Measurements from ENCODE around the gene FAM187B. TPM values are rescaled to one million over a fixed set of nuclear protein-coding genes. Genes with fewer than 3 reads are reported as not detected.

The FAM187B gene
- total and polyA plus RNA-seq, 2 donors (not counting 1 experiment from before 2014, with no cell fraction given) = 0.25 TPM; not detected in 1

DNA sequence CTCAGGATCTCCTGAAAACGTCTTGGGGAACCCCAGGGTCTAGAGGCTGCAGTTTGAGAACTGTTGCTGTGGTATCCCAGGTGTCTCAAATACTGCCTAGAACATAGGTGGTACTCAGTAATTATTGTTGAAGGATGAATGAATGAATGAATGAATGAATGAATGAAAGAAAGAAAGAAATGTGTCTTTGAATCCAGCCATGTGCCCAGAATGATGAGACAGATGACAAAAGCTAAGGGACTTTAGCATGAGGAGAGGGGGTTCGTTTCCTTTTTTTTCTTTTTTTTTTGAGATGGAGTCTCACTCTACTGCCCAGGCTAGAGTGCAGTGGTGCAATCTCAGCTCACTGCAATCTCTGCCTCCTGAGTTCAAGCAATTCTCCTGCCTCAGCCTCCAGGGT is 28.0 kb upstream of the FAM187B start:
- ChIA-PET CTCF (interaction anchor here (1.2 kb wide), 1 partner anchor 75 kb away, joined by 4 read pairs; no protein-coding TSS in a partner anchor), POLR2A (interaction anchor here (0.8 kb wide), 1 partner anchor 9 kb away, joined by 5 read pairs; no protein-coding TSS in a partner anchor)
- H3K9ac ChIP-seq (ENCODE audit: low read length) = no peak overlapping the region
- no peaks in the 10 kb centered on the region for H3K79me2 ChIP-seq (ENCODE audit: control insufficient read depth, insufficient read depth, low read length)
- no peaks in the 10 kb centered on the region for H3K27me3 ChIP-seq (replicated peaks in 1 of 4; ENCODE audit: control extremely low read depth in 1 of 4, control insufficient read depth in 3 of 4, insufficient read depth in 4 of 4, low read length in 3 of 4)
- H3K27ac ChIP-seq (ENCODE audit: low read length in 2 of 2) = no peak overlapping the region
- TF ChIP-seq, protein P1, sequence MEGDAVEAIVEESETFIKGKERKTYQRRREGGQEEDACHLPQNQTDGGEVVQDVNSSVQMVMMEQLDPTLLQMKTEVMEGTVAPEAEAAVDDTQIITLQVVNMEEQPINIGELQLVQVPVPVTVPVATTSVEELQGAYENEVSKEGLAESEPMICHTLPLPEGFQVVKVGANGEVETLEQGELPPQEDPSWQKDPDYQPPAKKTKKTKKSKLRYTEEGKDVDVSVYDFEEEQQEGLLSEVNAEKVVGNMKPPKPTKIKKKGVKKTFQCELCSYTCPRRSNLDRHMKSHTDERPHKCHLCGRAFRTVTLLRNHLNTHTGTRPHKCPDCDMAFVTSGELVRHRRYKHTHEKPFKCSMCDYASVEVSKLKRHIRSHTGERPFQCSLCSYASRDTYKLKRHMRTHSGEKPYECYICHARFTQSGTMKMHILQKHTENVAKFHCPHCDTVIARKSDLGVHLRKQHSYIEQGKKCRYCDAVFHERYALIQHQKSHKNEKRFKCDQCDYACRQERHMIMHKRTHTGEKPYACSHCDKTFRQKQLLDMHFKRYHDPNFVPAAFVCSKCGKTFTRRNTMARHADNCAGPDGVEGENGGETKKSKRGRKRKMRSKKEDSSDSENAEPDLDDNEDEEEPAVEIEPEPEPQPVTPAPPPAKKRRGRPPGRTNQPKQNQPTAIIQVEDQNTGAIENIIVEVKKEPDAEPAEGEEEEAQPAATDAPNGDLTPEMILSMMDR (IDR thresholded peaks at IDR 0.05) = no peak
- no peak for TF ChIP-seq EZH2 (IDR thresholded peaks at IDR 0.05; ENCODE audit: borderline replicate concordance, insufficient read depth, low read depth, low read length, poor library complexity, severe bottlenecking)
- H3K9me3 ChIP-seq (ENCODE audit: control extremely low read depth in 1 of 3, control insufficient read depth in 2 of 3, insufficient read depth in 1 of 3, low read length in 2 of 3) = no peaks in the 10 kb centered on the region
- Mint-ChIP-seq H3K27me3 (no peaks in the 10 kb centered on the region), H3K9me3 (ENCODE audit: insufficient read depth) (no peaks in the 10 kb centered on the region), H3K27ac (no peak overlapping the region), H3K4me1 (peaks cover 14% of the 10 kb centered on the region), H3K4me3 (no peak overlapping the region)
- H2AFZ ChIP-seq (ENCODE audit: insufficient read depth, low read depth, low read length, poor library complexity, severe bottlenecking) = no peak overlapping the region
- H3K4me2 ChIP-seq (replicated peaks; ENCODE audit: low read depth, low read length, poor library complexity, severe bottlenecking) = no peak overlapping the region
- H3K4me3 ChIP-seq (ENCODE audit: control extremely low read depth in 1 of 5, extremely low read depth in 1 of 5, insufficient read depth in 1 of 5, low read depth in 2 of 5, low read length in 4 of 5) = no peak overlapping the region
- H3K36me3 ChIP-seq (replicated peaks in 1 of 2; ENCODE audit: control extremely low read depth in 1 of 2, control insufficient read depth in 1 of 2, extremely low read depth in 1 of 2, insufficient read depth in 2 of 2, low read length in 1 of 2) = peaks cover 0 to 8% of the 10 kb centered on the region in 2 experiments
- no peaks in the 10 kb centered on the region for H3K4me1 ChIP-seq (ENCODE audit: control insufficient read depth in 2 of 2, insufficient read depth in 2 of 2, low read length in 2 of 2)
- WGBS (ENCODE audit: insufficient coverage) = 86% methylated on average over 1 of the region's 2 CpGs
- no peak for ATAC-seq (ENCODE audit: low read depth)
- no peaks in the 10 kb centered on the region for H4K20me1 ChIP-seq (ENCODE audit: control insufficient read depth, insufficient read depth, low read length, poor library complexity, severe bottlenecking)
- intact Hi-C loops (cut with micrococcal nuclease) = no loop called here
- no peak for DNase-seq

DNA sequence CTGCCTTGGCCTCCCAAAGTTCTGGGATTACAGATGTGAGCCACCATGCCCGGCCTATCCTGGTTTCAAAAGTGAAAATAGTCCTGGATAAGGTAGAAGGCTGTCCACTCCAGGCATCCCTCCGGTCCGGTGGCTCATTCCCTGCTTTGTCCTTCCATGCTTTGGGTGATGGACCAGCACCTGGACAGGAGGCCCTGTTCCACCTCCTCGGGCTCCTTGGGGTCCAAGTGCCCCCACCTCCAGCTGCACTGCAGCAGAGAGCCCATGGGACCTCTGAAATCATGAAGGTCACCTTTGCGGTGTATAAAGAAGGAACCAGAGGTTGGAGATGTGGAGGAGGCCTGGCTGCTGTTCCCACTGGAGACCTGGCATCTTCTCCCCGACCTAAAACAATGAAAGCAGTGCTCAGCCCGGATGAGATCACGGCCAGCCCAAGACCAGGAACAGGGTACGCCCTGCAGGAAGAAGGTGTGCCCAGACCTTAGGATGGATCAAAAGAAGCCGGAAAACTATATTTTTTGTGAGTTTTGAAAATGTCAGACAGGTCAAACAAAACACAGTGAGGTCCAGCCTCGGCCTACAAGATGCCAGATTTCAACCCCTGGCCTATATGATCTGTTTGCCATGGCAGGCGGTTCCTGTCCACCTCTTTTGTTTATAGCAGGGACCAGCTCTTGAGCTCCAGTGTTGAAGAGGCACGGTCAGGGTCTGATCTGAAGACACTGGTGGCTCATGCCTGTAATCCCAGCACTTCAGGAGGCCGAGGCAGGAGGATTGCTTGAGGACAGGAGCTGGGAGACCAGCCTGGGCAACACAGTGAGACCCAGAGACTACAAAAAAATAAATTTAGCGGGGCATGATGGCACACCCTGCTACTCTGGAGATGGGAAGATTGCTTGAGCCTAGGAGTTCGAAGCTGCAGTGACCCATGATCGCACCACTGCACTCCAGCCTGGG is 26.1 kb upstream of the FAM187B start:
- Mint-ChIP-seq H3K27ac (no peak overlapping the region), H3K4me3 (no peak overlapping the region), H3K27me3 (no peaks in the 10 kb centered on the region), H3K9me3 (ENCODE audit: insufficient read depth) (no peaks in the 10 kb centered on the region), H3K4me1 (peaks cover 13% of the 10 kb centered on the region)
- H3K27ac ChIP-seq (ENCODE audit: low read length in 2 of 2) = no peak overlapping the region
- no peaks in the 10 kb centered on the region for H3K9me3 ChIP-seq (ENCODE audit: control extremely low read depth in 1 of 3, control insufficient read depth in 2 of 3, insufficient read depth in 1 of 3, low read length in 2 of 3)
- intact Hi-C loops (cut with micrococcal nuclease) = no loop called here
- no peak overlapping the region for H2AFZ ChIP-seq (ENCODE audit: insufficient read depth, low read depth, low read length, poor library complexity, severe bottlenecking)
- H3K36me3 ChIP-seq (replicated peaks in 1 of 2; ENCODE audit: control extremely low read depth in 1 of 2, control insufficient read depth in 1 of 2, extremely low read depth in 1 of 2, insufficient read depth in 2 of 2, low read length in 1 of 2) = peaks cover 0 to 8% of the 10 kb centered on the region in 2 experiments
- ATAC-seq (ENCODE audit: low read depth) (no peak), DNase-seq (no peak)
- WGBS (ENCODE audit: insufficient coverage) = 98% methylated on average over 14 of the region's 17 CpGs
- no peak for TF ChIP-seq EZH2 (IDR thresholded peaks at IDR 0.05; ENCODE audit: borderline replicate concordance, insufficient read depth, low read depth, low read length, poor library complexity, severe bottlenecking)
- TF ChIP-seq, protein P1 (IDR thresholded peaks at IDR 0.05) = no peak
- ChIA-PET CTCF (no interaction called here), POLR2A (interaction anchor here (1.1 kb wide), 1 partner anchor 51 kb away, joined by 5 read pairs; no protein-coding TSS in a partner anchor)
- H3K9ac ChIP-seq (ENCODE audit: low read length) = no peak overlapping the region
- H3K27me3 ChIP-seq (replicated peaks in 1 of 4; ENCODE audit: control extremely low read depth in 1 of 4, control insufficient read depth in 3 of 4, insufficient read depth in 4 of 4, low read length in 3 of 4) = no peaks in the 10 kb centered on the region
- no peak overlapping the region for H3K4me3 ChIP-seq (ENCODE audit: control extremely low read depth in 1 of 5, extremely low read depth in 1 of 5, insufficient read depth in 1 of 5, low read depth in 2 of 5, low read length in 4 of 5)
- H4K20me1 ChIP-seq (ENCODE audit: control insufficient read depth, insufficient read depth, low read length, poor library complexity, severe bottlenecking) = no peaks in the 10 kb centered on the region
- H3K79me2 ChIP-seq (ENCODE audit: control insufficient read depth, insufficient read depth, low read length) = no peaks in the 10 kb centered on the region
- H3K4me2 ChIP-seq (replicated peaks; ENCODE audit: low read depth, low read length, poor library complexity, severe bottlenecking) = no peak overlapping the region
- H3K4me1 ChIP-seq (ENCODE audit: control insufficient read depth in 2 of 2, insufficient read depth in 2 of 2, low read length in 2 of 2) = peaks cover 0 to 5% of the 10 kb centered on the region in 2 donors

Data from B cell (primary cell).